Ovary (tissue), 9 donors: ENCODE data around the gene XYLT2. TPM values are rescaled to one million over a fixed set of nuclear protein-coding genes. Genes with fewer than 3 reads are reported as not detected.

Experiments used
- DNase-seq, 5 donors: peaks; one replicate each; pipeline ENCODE4 v3.0.0-alpha.2; 2019 to 2020
- H3K27ac ChIP-seq, 2 donors: fragments of 200-600 bp; one replicate each; pipeline versions ENCODE4 v1.5.1 to v1.8.0; 2019 to 2022
- H3K27me3 ChIP-seq: fragments of 200-600 bp; one replicate; pipeline ENCODE4 v1.8.0; 2022
- H3K36me3 ChIP-seq: fragments of 200-600 bp; sonication (generic); one replicate; pipeline ENCODE4 v1.5.1; 2019
- H3K4me1 ChIP-seq: one replicate; pipeline ENCODE4 v1.8.1; 2013; ENCODE audit warnings: mild to moderate bottlenecking, moderate library complexity; ENCODE audit not compliant: insufficient read depth
- H3K4me3 ChIP-seq: fragments of 200-600 bp; sonication (generic); one replicate; pipeline ENCODE4 v1.5.1; 2017
- H3K9me3 ChIP-seq, 2 donors: fragments of 200-600 bp in 1 of 2; sonication (generic) in 1 of 2; one replicate each; pipeline versions ENCODE4 v1.5.1 to v1.8.1; 2013 to 2019; ENCODE audit warnings: mild to moderate bottlenecking in 1 of 2, moderate library complexity in 1 of 2
- EP300 ChIP-seq: sonication (generic); formaldehyde crosslinking; IDR thresholded peaks from one replicate; pipeline ENCODE4 v1.6.1; 2017; ENCODE audit warnings: antibody characterized with exemption
- POLR2A ChIP-seq: fragments of 450-650 bp; IDR thresholded peaks from one replicate; pipeline ENCODE4 v1.6.1; 2017; ENCODE audit warnings: antibody characterized with exemption, mild to moderate bottlenecking, moderate library complexity
- WGBS, 3 donors: extraction: QIAGEN DNeasy Blood & Tissue Kit in 1 of 3; methylation state at CpG; one replicate each; pipeline versions ENCODE4 v1.1.5 to v1.1.7; 2013 to 2017; 5-methylcytosine and 5-hydroxymethylcytosine counted together
- intact Hi-C, 4 donors: fragments of 100-400 bp; cut with DNase I; formaldehyde crosslinking; loops; one replicate each; pipeline versions ENCODE4 v1.11.0 to v1.15.1; 2022 to 2023
- polyA plus RNA-seq, 2 donors: library from polyadenylated mRNA; stranded (reverse); fragments of 200-250 nt in 1 of 2; fragments of 350-450 nt in 1 of 2; fragmentation: Illumina TruSeq in 1 of 2; extraction: RNeasy Lipid Tissue Mini Kit (QIAGEN cat#74804) in 1 of 2; gene quantifications; one replicate each; pipeline ENCODE4 v1.2.3, GENCODE V29; 2013 to 2014
- total RNA-seq, 7 donors: library from RNA; depleted of rRNA in 2 of 7; stranded (reverse); fragments of >200 nt in 2 of 7; fragmentation: NEBNext Ultra II Directional in 3 of 7; extraction: Animal tissue kit (Norgen Biotek cat#: 25700) in 3 of 7; gene quantifications; one replicate each; pipeline versions ENCODE4 v1.1.0 to v1.2.4, GENCODE V29; 2016 to 2023
- TF ChIP-seq, protein P1 (sequence below), 3 donors: fragments of 450-650 bp in 2 of 3; fragments of 200-600 bp in 1 of 3; IDR thresholded peaks; one replicate each; pipeline versions ENCODE4 v1.5.1 to v1.8.0; 2016 to 2022; ENCODE audit warnings: antibody characterized with exemption in 3 of 3, mild to moderate bottlenecking in 1 of 3
- donor health status: DM: no; HTN: no; CAD: no; lungs with moderate emphysema.
- donor health status: DM: no; HTN: no; CAD: no.
- donor health status: Bipolar disorder and iron deficiency.
- donor health status: DM: yes; HTN: yes; CAD: no.
- donor health status: DM: no; HTN: no; CAD: no.
- donor health status: DM: yes; HTN: yes; CAD: no.

XYLT2 gene
- total and polyA plus RNA-seq, 9 donors: 5.2 to 34.1 (median 27.4) TPM

DNA sequence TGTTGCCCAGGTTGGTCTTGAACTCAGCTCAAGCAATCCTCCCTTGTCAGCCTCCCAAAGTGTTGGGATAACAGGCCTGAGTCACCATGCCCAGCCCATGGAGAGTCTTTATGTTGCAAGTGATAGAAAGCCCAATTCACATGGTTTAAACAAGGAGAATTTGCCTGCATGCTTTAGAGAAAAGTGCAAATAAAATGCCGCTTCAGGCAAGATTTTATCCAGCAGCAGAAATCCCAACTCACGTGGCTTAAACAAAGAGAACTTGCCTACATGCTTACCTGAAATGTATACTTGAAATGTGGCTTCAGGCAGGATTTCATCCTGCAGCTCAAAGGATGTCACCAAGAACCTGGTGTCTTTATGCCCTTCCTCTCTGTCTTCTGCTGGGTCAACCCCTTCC, 28.8 kb upstream of the XYLT2 start:
- TF ChIP-seq EP300: no peak
- TF ChIP-seq POLR2A: no peak
- TF ChIP-seq, protein P1, sequence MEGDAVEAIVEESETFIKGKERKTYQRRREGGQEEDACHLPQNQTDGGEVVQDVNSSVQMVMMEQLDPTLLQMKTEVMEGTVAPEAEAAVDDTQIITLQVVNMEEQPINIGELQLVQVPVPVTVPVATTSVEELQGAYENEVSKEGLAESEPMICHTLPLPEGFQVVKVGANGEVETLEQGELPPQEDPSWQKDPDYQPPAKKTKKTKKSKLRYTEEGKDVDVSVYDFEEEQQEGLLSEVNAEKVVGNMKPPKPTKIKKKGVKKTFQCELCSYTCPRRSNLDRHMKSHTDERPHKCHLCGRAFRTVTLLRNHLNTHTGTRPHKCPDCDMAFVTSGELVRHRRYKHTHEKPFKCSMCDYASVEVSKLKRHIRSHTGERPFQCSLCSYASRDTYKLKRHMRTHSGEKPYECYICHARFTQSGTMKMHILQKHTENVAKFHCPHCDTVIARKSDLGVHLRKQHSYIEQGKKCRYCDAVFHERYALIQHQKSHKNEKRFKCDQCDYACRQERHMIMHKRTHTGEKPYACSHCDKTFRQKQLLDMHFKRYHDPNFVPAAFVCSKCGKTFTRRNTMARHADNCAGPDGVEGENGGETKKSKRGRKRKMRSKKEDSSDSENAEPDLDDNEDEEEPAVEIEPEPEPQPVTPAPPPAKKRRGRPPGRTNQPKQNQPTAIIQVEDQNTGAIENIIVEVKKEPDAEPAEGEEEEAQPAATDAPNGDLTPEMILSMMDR (IDR thresholded peaks at IDR 0.05): no peak
- H3K4me1 ChIP-seq: no peaks in the 10 kb centered on the region
- no peak overlapping the region for H3K27ac ChIP-seq
- H3K4me3 ChIP-seq: no peak overlapping the region
- no peak for DNase-seq
- no peaks in the 10 kb centered on the region for H3K36me3 ChIP-seq
- H3K9me3 ChIP-seq: no peaks in the 10 kb centered on the region
- intact Hi-C loops: no loop called here
- 94 to 95% (median 94%) methylated on average over 2 of the region's 2 CpGs for WGBS, 3 donors
- H3K27me3 ChIP-seq: no peaks in the 10 kb centered on the region

DNA sequence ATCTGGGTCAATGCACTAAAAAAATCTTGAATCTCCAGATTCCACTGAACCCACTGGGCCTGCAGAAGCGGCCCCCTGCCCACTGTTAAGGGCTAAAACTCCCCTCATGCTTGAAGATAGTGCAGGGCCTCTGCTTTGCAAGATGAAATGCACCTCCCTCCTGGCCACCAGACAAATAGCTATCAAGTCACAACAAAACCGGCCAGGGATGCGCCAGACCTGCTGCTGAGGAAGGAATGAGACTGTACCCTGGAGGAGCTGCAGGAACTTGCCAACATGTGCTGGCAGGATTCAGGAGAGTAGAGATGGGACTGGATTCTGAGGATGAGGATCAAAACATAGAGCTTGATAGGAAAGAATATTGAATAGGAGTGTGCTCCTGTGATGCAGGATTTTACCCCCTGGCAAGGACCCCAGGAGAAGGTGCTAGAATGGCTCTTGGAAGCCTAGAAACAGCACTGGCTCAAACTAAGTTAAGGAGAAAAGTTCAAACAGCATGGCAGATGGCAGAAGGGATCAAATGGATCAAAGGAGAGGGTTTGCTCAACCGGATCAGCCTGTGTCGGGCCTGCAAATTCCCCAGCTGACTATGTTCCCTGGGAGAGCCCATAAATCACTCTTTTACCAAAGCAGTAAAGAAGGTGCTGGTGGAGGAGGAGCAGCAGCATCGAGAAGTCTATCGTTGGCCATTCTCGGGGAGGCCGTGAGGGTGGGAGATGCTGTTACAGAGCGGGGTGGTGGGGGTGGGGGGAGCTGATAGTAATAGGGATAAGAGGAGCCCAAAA, 27.2 kb upstream of the XYLT2 start:
- intact Hi-C loops: no loop called here
- no peaks in the 10 kb centered on the region for H3K36me3 ChIP-seq
- no peaks in the 10 kb centered on the region for H3K27me3 ChIP-seq
- H3K9me3 ChIP-seq: no peaks in the 10 kb centered on the region
- H3K27ac ChIP-seq: no peak overlapping the region
- H3K4me1 ChIP-seq: no peaks in the 10 kb centered on the region
- DNase-seq: peak in 1 of 5 donors; percentile 28
- 45 to 51% (median 50%) methylated on average over 10 of the region's 10 CpGs for WGBS, 3 donors
- no peak overlapping the region for H3K4me3 ChIP-seq
- TF ChIP-seq, protein P1 (IDR thresholded peaks at IDR 0.05): no peak
- TF ChIP-seq POLR2A: no peak
- TF ChIP-seq EP300: no peak

DNA sequence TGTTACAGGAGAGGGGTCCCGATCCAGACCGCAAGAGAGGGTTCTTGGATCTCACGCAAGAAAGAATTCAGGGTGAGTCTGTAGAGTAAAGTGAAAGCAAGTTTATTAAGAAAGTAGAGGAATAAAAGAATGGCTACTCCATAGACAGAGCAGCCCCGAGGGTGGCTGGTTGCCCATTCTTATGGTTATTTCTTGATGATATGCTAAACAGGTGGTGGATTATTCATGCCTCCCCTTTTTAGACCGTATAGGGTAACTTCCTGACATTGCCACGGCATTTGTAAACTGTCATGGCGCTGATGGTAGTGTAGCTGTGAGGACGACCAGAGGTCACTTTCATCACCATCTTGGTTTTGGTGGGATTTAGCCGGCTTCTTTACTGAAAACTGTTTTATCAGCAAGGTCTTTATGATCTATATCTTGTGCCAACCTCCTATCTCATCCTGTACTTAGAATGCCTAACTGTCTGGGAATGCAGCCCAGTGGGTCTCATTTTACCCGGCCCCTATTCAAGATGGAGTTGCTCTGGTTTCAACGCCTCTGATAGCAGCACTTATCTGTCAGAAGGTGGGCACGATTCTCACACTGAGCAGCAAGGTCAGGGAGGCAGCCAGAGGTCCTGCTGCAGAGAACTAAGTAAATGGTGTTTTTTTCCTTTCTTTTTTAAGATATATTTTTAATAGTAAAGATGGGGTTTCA, 26.5 kb upstream of the XYLT2 start:
- no peak overlapping the region for H3K4me3 ChIP-seq
- H3K27me3 ChIP-seq: no peaks in the 10 kb centered on the region
- no peaks in the 10 kb centered on the region for H3K9me3 ChIP-seq
- 70 to 74% (median 71%) methylated on average over 12 of the region's 12 CpGs for WGBS, 3 donors
- no peaks in the 10 kb centered on the region for H3K4me1 ChIP-seq
- intact Hi-C loops: no loop called here
- H3K36me3 ChIP-seq: no peaks in the 10 kb centered on the region
- DNase-seq: no peak
- H3K27ac ChIP-seq: no peak overlapping the region
- TF ChIP-seq POLR2A: no peak

DNA sequence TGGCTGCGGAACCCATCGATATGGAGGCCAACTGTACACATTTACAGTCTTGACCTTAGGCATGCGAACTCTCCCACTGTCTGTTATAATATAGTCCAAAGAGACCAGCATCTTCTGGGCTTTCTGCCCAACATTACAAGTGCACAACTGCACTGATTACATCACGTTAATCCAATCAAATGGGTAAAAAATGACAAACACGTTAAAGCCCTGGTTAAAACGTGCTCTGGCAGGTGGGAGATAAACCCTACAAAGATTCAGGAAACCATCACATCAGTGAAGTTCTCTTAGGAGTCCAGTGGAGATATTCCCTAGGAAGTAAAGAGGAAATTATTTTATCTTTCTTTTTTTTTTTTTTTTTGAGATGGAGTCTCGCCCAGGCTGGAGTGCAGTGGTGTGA, 23.7 kb upstream of the XYLT2 start:
- H3K27me3 ChIP-seq: no peaks in the 10 kb centered on the region
- TF ChIP-seq EP300 (no peak), POLR2A (no peak)
- TF ChIP-seq, protein P1 (IDR thresholded peaks at IDR 0.05): no peak
- H3K36me3 ChIP-seq: no peaks in the 10 kb centered on the region
- H3K4me3 ChIP-seq: no peak overlapping the region
- H3K9me3 ChIP-seq: no peaks in the 10 kb centered on the region
- DNase-seq: no peak
- H3K27ac ChIP-seq: no peak overlapping the region
- no peaks in the 10 kb centered on the region for H3K4me1 ChIP-seq
- intact Hi-C loops: no loop called here
- 76 to 82% (median 77%) methylated on average over 7 of the region's 7 CpGs for WGBS, 3 donors

DNA sequence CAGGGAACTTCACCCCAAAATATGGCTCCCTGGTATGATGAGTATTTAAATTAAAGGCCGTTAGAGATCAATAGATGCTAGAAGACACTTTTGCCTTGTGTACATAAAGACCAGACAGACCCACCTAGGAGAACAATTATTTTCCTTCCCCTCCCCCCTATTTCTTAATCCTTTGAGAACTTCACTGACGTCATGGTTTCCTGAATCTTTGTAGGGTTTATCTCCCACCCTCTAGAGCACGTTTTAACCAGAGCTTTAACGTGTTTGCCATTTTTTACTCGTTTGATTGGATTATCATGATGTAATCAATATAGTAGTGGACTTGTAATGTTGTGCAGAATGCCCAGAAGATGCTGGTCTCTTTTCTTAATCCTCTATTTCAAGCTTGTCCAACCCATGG, 22.9 kb upstream of the XYLT2 start:
- intact Hi-C loops: no loop called here
- Histone ChIP-seq H3K9me3 (no peaks in the 10 kb centered on the region), H3K36me3 (no peaks in the 10 kb centered on the region), H3K4me1 (no peaks in the 10 kb centered on the region), H3K27ac (no peak overlapping the region), H3K4me3 (no peak overlapping the region), H3K27me3 (no peaks in the 10 kb centered on the region)
- DNase-seq: no peak
- TF ChIP-seq, protein P1 (IDR thresholded peaks at IDR 0.05): no peak
- TF ChIP-seq EP300 (no peak), POLR2A (no peak)
- WGBS, 3 donors: 82 to 86% (median 83%) methylated on average over 5 of the region's 5 CpGs
